ENCODE results near the gene RNF14. TPM values are rescaled to one million over a fixed set of nuclear protein-coding genes. Genes with fewer than 3 reads are reported as not detected.

The RNF14 gene
- total and polyA plus RNA-seq, 9 of the 15 experiments (the other 6 are each of a cell fraction or from before 2014, with no cell fraction given): 36.3 to 140 (median 75.1) TPM

DNA sequence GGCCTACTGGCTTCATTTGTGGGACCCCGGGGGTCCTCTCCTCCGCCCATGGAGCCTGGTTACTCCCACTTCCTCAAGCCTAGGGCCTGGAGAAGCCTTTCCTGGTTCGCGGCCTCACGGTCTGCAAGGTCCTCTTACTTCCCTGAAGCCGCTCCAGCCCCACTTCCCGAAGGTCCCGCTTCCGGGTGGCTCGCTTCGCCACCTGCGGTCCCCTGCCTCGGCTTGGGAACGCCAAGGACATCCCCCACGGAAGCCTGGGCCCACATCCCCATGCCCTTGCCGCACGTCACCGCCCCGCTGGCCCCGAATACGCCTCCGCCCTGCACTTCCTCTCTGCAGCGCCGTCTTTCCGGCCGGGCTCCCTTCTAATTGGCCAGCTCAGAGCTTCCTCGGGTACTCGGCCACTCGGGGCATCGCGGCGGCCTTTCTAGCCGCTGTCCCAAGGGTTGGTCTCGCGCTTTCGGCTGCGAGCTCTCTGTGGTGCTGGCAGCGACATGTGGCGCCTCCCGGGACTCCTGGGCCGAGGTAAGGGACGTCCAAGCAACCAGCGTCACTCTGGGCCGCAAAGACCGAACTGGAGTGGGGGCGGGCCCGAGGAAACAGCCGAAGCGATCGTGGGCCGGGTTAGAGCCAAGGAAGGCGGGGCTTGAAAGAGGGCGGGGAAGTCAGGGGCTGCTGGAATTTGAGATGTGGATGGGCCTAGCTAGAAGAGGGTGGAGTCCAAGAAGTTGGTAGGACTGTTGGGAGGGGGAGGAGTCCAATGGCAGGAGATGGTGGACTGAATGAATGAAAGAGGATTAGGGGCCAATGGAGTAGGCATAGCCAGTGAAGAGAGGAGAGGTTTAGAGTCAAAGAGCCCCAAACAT lies 45.2 kb upstream of the RNF14 start, which contains the start of gene DELE1 (continued):
- no peak for TF ChIP-seq RBM15 (IDR thresholded peaks at IDR 0.05; ENCODE audit: insufficient read depth, low read length)
- TF ChIP-seq NR3C1 (CRISPR knock-in tag; IDR thresholded peaks at IDR 0.05): peak; percentile 87; the same call in 1 of the 2 replicates
- TF ChIP-seq, protein P1, sequence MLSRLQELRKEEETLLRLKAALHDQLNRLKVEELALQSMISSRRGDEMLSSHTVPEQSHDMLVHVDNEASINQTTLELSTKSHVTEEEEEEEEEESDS (CRISPR knock-in tag; IDR thresholded peaks at IDR 0.05): no peak
- TF ChIP-seq, protein P2, sequence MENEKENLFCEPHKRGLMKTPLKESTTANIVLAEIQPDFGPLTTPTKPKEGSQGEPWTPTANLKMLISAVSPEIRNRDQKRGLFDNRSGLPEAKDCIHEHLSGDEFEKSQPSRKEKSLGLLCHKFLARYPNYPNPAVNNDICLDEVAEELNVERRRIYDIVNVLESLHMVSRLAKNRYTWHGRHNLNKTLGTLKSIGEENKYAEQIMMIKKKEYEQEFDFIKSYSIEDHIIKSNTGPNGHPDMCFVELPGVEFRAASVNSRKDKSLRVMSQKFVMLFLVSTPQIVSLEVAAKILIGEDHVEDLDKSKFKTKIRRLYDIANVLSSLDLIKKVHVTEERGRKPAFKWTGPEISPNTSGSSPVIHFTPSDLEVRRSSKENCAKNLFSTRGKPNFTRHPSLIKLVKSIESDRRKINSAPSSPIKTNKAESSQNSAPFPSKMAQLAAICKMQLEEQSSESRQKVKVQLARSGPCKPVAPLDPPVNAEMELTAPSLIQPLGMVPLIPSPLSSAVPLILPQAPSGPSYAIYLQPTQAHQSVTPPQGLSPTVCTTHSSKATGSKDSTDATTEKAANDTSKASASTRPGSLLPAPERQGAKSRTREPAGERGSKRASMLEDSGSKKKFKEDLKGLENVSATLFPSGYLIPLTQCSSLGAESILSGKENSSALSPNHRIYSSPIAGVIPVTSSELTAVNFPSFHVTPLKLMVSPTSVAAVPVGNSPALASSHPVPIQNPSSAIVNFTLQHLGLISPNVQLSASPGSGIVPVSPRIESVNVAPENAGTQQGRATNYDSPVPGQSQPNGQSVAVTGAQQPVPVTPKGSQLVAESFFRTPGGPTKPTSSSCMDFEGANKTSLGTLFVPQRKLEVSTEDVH (IDR thresholded peaks at IDR 0.05; ENCODE audit: low read depth, partially characterized antibody): peak; percentile 52
- no peak for TF ChIP-seq ZSCAN29 (IDR thresholded peaks at IDR 0.05)
- TF ChIP-seq FOXK2 (conservative IDR thresholded peaks at IDR 0.05 in 1 of 2, IDR thresholded peaks at IDR 0.05 in 1 of 2; ENCODE audit: low read depth in 2 of 2): 0 out of 4 replicates have a peak, but pooled peaks have one; percentile 8 to 11
- no peak for TF ChIP-seq ZNF212 (CRISPR knock-in tag; IDR thresholded peaks at IDR 0.05)
- no peak for TF ChIP-seq CBX2 (IDR thresholded peaks at IDR 0.05; ENCODE audit: insufficient read depth, low read length, poor library complexity, severe bottlenecking)
- TF ChIP-seq ZNF143 (CRISPR knock-in tag; IDR thresholded peaks at IDR 0.05): no peak
- no peak for TF ChIP-seq FUS (optimal IDR thresholded peaks at IDR 0.05; ENCODE audit: low read depth, low read length)
- 0 out of 2 replicates have a peak, but pooled peaks have one; percentile 41 for TF ChIP-seq ZBTB17 (CRISPR knock-in tag; IDR thresholded peaks at IDR 0.05)
- TF ChIP-seq NFE2L1 (tag; IDR thresholded peaks at IDR 0.05; ENCODE audit: borderline replicate concordance, low read depth): no peak
- TF ChIP-seq HEY1 (CRISPR knock-in tag; IDR thresholded peaks at IDR 0.05; ENCODE audit: borderline replicate concordance): no peak
- no peak for TF ChIP-seq ZNF584 (CRISPR knock-in tag; IDR thresholded peaks at IDR 0.05; ENCODE audit: low read depth)
- TF ChIP-seq ZNF561 (CRISPR knock-in tag; conservative IDR thresholded peaks at IDR 0.05): no peak
- TF ChIP-seq SRSF1 (IDR thresholded peaks at IDR 0.05; ENCODE audit: low read depth, low read length): no peak
- TF ChIP-seq YBX1 (IDR thresholded peaks at IDR 0.05): no peak
- TF ChIP-seq, protein P3, sequence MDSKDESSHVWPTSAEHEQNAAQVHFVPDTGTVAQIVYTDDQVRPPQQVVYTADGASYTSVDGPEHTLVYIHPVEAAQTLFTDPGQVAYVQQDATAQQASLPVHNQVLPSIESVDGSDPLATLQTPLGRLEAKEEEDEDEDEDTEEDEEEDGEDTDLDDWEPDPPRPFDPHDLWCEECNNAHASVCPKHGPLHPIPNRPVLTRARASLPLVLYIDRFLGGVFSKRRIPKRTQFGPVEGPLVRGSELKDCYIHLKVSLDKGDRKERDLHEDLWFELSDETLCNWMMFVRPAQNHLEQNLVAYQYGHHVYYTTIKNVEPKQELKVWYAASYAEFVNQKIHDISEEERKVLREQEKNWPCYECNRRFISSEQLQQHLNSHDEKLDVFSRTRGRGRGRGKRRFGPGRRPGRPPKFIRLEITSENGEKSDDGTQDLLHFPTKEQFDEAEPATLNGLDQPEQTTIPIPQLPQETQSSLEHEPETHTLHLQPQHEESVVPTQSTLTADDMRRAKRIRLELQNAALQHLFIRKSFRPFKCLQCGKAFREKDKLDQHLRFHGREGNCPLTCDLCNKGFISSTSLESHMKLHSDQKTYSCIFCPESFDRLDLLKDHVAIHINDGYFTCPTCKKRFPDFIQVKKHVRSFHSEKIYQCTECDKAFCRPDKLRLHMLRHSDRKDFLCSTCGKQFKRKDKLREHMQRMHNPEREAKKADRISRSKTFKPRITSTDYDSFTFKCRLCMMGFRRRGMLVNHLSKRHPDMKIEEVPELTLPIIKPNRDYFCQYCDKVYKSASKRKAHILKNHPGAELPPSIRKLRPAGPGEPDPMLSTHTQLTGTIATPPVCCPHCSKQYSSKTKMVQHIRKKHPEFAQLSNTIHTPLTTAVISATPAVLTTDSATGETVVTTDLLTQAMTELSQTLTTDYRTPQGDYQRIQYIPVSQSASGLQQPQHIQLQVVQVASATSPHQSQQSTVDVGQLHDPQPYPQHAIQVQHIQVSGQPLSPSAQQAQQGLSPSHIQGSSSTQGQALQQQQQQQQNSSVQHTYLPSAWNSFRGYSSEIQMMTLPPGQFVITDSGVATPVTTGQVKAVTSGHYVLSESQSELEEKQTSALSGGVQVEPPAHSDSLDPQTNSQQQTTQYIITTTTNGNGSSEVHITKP (IDR thresholded peaks at IDR 0.05; ENCODE audit: partially characterized antibody): peak; percentile 61
- TF ChIP-seq CREB1 (IDR thresholded peaks at IDR 0.05): peak; percentile 57
- TF ChIP-seq CREB1 (CRISPR knock-in tag; IDR thresholded peaks at IDR 0.05): peak; percentile 80
- TF ChIP-seq SIN3A (IDR thresholded peaks at IDR 0.05; ENCODE audit: borderline replicate concordance in 2 of 2, control insufficient read depth in 1 of 2, low read depth in 2 of 2, low read length in 2 of 2): peak; percentile 12 to 59; a peak in 2 of 4 replicates

All from K562 (cell line).